ENCODE measurements around the gene TMEM53. TPM values are rescaled to one million over a fixed set of nuclear protein-coding genes. Genes with fewer than 3 reads are reported as not detected.

TMEM53 gene
- total RNA-seq, 6 donors from 2014 or later: 10.7 to 46.1 (median 19.7) TPM

- TF ChIP-seq POLR2A (IDR thresholded peaks at IDR 0.05) (no peak), EP300 (IDR thresholded peaks at IDR 0.05) (no peak)
- no peak for ATAC-seq (ENCODE audit: low FRiP score in 2 of 2)
- no peak overlapping the region for H3K27ac ChIP-seq
- peaks cover 0 to 28% (median 5%) of the 10 kb centered on the region in 4 donors for H3K4me1 ChIP-seq
- H3K36me3 ChIP-seq: no peaks in the 10 kb centered on the region
- DNase-seq: no peak
- WGBS, 2 donors: 88 to 90% methylated on average over 4 of the region's 4 CpGs
- H3K4me3 ChIP-seq: no peak overlapping the region
- H3K27me3 ChIP-seq: no peaks in the 10 kb centered on the region
- H3K9me3 ChIP-seq: no peaks in the 10 kb centered on the region
Observed at GRCh38 chr1:44720281-44720680, 46.0 kb upstream of the TMEM53 start.

GRCh38 chr1:44719318-44719717, 45.0 kb upstream of the TMEM53 start:
- Histone ChIP-seq H3K4me1 (peaks cover 4 to 29% (median 12%) of the 10 kb centered on the region in 4 donors), H3K4me3 (no peak overlapping the region), H3K27ac (no peak overlapping the region), H3K27me3 (no peaks in the 10 kb centered on the region), H3K36me3 (no peaks in the 10 kb centered on the region), H3K9me3 (no peaks in the 10 kb centered on the region)
- 63 to 69% methylated on average over 4 to 5 of the region's 5 CpGs for WGBS, 2 donors
- ATAC-seq (ENCODE audit: low FRiP score in 2 of 2) (no peak), DNase-seq (no peak)
- TF ChIP-seq CTCF (IDR thresholded peaks at IDR 0.05) (no peak), POLR2AphosphoS5 (IDR thresholded peaks at IDR 0.05) (no peak), POLR2A (IDR thresholded peaks at IDR 0.05) (no peak), EP300 (IDR thresholded peaks at IDR 0.05) (no peak)

GRCh38 chr1:44718091-44718490, 43.8 kb upstream of the TMEM53 start:
- no peaks in the 10 kb centered on the region for H3K36me3 ChIP-seq
- peaks cover 4 to 22% (median 12%) of the 10 kb centered on the region in 4 donors for H3K4me1 ChIP-seq
- no peaks in the 10 kb centered on the region for H3K27me3 ChIP-seq
- ATAC-seq (ENCODE audit: low FRiP score in 2 of 2): no peak
- no peaks in the 10 kb centered on the region for H3K9me3 ChIP-seq
- no peak for TF ChIP-seq CTCF (IDR thresholded peaks at IDR 0.05)
- no peak for TF ChIP-seq EP300 (IDR thresholded peaks at IDR 0.05)
- TF ChIP-seq POLR2A (IDR thresholded peaks at IDR 0.05): no peak
- no peak for TF ChIP-seq POLR2AphosphoS5 (IDR thresholded peaks at IDR 0.05)
- WGBS, 2 donors: 82 to 89% methylated on average over 6 of the region's 6 CpGs
- H3K27ac ChIP-seq: no peak overlapping the region
- no peak for DNase-seq
- H3K4me3 ChIP-seq: no peak overlapping the region

GRCh38 chr1:44717653-44718052, 43.4 kb upstream of the TMEM53 start:
- no peak overlapping the region for H3K27ac ChIP-seq
- no peak for TF ChIP-seq EP300 (IDR thresholded peaks at IDR 0.05)
- no peak for TF ChIP-seq POLR2AphosphoS5 (IDR thresholded peaks at IDR 0.05)
- TF ChIP-seq POLR2A (IDR thresholded peaks at IDR 0.05): no peak
- no peak for TF ChIP-seq CTCF (IDR thresholded peaks at IDR 0.05)
- DNase-seq (no peak), ATAC-seq (ENCODE audit: low FRiP score in 2 of 2) (no peak)
- H3K4me1 ChIP-seq: peaks cover 4 to 22% (median 12%) of the 10 kb centered on the region in 4 donors
- H3K9me3 ChIP-seq: no peaks in the 10 kb centered on the region
- WGBS, 2 donors: 31 to 65% methylated on average over 1 of the region's 1 CpG
- no peaks in the 10 kb centered on the region for H3K27me3 ChIP-seq
- no peak overlapping the region for H3K4me3 ChIP-seq
- H3K36me3 ChIP-seq: no peaks in the 10 kb centered on the region

GRCh38 chr1:44717156-44717555, 42.9 kb upstream of the TMEM53 start:
- no peak overlapping the region for H3K27ac ChIP-seq
- DNase-seq (no peak), ATAC-seq (ENCODE audit: low FRiP score in 2 of 2) (no peak)
- WGBS, 2 donors: 72 to 92% methylated on average over 4 of the region's 4 CpGs
- no peaks in the 10 kb centered on the region for H3K36me3 ChIP-seq
- peaks cover 4 to 19% (median 12%) of the 10 kb centered on the region in 4 donors for H3K4me1 ChIP-seq
- no peak overlapping the region for H3K4me3 ChIP-seq
- H3K9me3 ChIP-seq: no peaks in the 10 kb centered on the region
- TF ChIP-seq CTCF (IDR thresholded peaks at IDR 0.05) (no peak), EP300 (IDR thresholded peaks at IDR 0.05) (no peak), POLR2A (IDR thresholded peaks at IDR 0.05) (no peak), POLR2AphosphoS5 (IDR thresholded peaks at IDR 0.05) (no peak)
- no peaks in the 10 kb centered on the region for H3K27me3 ChIP-seq
